IMR-90 (cell line): ENCODE measurements around the gene ZBTB7B. TPM values are rescaled to one million over a fixed set of nuclear protein-coding genes. Genes with fewer than 3 reads are reported as not detected.

ENCODE experiments used
- ATAC-seq: fragments of 200-7000 bp; cut with Tn5 transposase; 2 replicates; pipeline ENCODE4 v1.9.1; 2020; ENCODE audit warnings: low read depth, mild to moderate bottlenecking, moderate library complexity
- BruUV-seq: library from RNA; stranded (reverse); fragments of 400-500 nt; replicated peaks from 2 replicates; lab custom pipeline; 2021; lab: Mats Ljungman, UMichigan
- CTCF ChIA-PET: fragments of 300-600 bp; formaldehyde crosslinking; extraction: SDS; loops from one replicate; lab custom pipeline; 2021; ENCODE audit warnings: antibody characterized with exemption; lab: Yijun Ruan, JAX
- POLR2A ChIA-PET: fragments of 300-600 bp; sonication (Branson Sonifier 250); formaldehyde crosslinking; loops from one replicate; lab custom pipeline; 2022; ENCODE audit warnings: antibody characterized with exemption; ENCODE audit not compliant: unreplicated experiment; lab: Charles Lee
- DNase-seq: peaks from one replicate; pipeline ENCODE4 v3.0.0; 2013
- H2AFZ ChIP-seq: replicated peaks from 2 replicates; pipeline ENCODE3; 2013; ENCODE audit warnings: low read length, mild to moderate bottlenecking; ENCODE audit not compliant: poor library complexity
- H2AK5ac ChIP-seq: 2 replicates; pipeline ENCODE4 v1.6.1; 2013; ENCODE audit warnings: low read depth, low read length, inconsistent platforms
- H2AK9ac ChIP-seq: replicated peaks from 2 replicates; pipeline ENCODE3; 2013; ENCODE audit warnings: mild to moderate bottlenecking, low read depth, low read length, moderate library complexity; ENCODE audit not compliant: poor library complexity
- H2BK120ac ChIP-seq: 2 replicates; pipeline ENCODE4 v1.6.1; 2013; ENCODE audit warnings: low read depth, low read length, inconsistent platforms
- H2BK15ac ChIP-seq: 3 replicates; pipeline ENCODE4 v1.6.1; 2013; ENCODE audit warnings: low read depth, low read length, inconsistent platforms
- H2BK20ac ChIP-seq: 2 replicates; pipeline ENCODE4 v1.6.1; 2013; ENCODE audit warnings: low read depth, mild to moderate bottlenecking, inconsistent platforms, low read length, moderate library complexity
- H2BK5ac ChIP-seq: 2 replicates; pipeline ENCODE4 v1.6.1; 2013; ENCODE audit warnings: mild to moderate bottlenecking, low read depth, low read length, inconsistent platforms; ENCODE audit not compliant: poor library complexity, severe bottlenecking
- H3K14ac ChIP-seq: replicated peaks from 2 replicates; pipeline ENCODE4 v1.6.1; 2013; ENCODE audit warnings: low read depth, low read length, inconsistent platforms
- H3K18ac ChIP-seq: 2 replicates; pipeline ENCODE4 v1.6.1; 2013; ENCODE audit warnings: low read depth, low read length, control low read depth
- H3K23ac ChIP-seq: 2 replicates; pipeline ENCODE4 v1.6.1; 2013; ENCODE audit warnings: low read depth, low read length, inconsistent platforms
- H3K27ac ChIP-seq: 2 replicates; pipeline ENCODE4 v1.5.1; 2013; ENCODE audit warnings: mild to moderate bottlenecking, control low read depth, low read length; ENCODE audit not compliant: insufficient read depth
- H3K27me3 ChIP-seq: 2 replicates; pipeline ENCODE4 v1.6.1; 2013; ENCODE audit warnings: low read length; ENCODE audit not compliant: control insufficient read depth, insufficient read depth
- H3K36me3 ChIP-seq: 2 replicates; pipeline ENCODE4 v1.6.1; 2013; ENCODE audit warnings: low read length, mixed read lengths; ENCODE audit not compliant: control insufficient read depth, insufficient read depth
- H3K4ac ChIP-seq: 2 replicates; pipeline ENCODE4 v1.6.1; 2013; ENCODE audit warnings: low read depth, low read length, inconsistent platforms
- H3K4me1 ChIP-seq: 2 replicates; pipeline ENCODE4 v1.6.1; 2013; ENCODE audit warnings: low read length, mixed read lengths; ENCODE audit not compliant: control insufficient read depth, insufficient read depth
- H3K4me2 ChIP-seq: 2 replicates; pipeline ENCODE4 v1.6.1; 2013; ENCODE audit warnings: low read depth, mild to moderate bottlenecking, control low read depth, low read length, moderate library complexity
- H3K4me3 ChIP-seq: 2 replicates; pipeline ENCODE4 v1.5.1; 2013; ENCODE audit warnings: low read depth, mild to moderate bottlenecking, control low read depth, low read length, moderate library complexity; ENCODE audit not compliant: insufficient read depth
- H3K56ac ChIP-seq: 2 replicates; pipeline ENCODE4 v1.6.1; 2013; ENCODE audit warnings: low read length, inconsistent platforms; ENCODE audit not compliant: insufficient read depth; ENCODE audit errors: extremely low read depth
- H3K79me1 ChIP-seq, 2 experiments: 2 replicates each; pipeline ENCODE4 v1.6.1; 2013; ENCODE audit warnings: low read length in 2 of 2, inconsistent platforms in 1 of 2, low read depth in 1 of 2
- H3K9ac ChIP-seq: 2 replicates; pipeline ENCODE4 v1.6.1; 2013; ENCODE audit warnings: low read depth, low read length, control low read depth
- H3K9me1 ChIP-seq: 2 replicates; pipeline ENCODE4 v1.6.1; 2013; ENCODE audit warnings: low read length, inconsistent platforms; ENCODE audit not compliant: insufficient read depth
- H3K9me3 ChIP-seq: 2 replicates; pipeline ENCODE4 v1.6.1; 2013; ENCODE audit warnings: low read length; ENCODE audit not compliant: control insufficient read depth, insufficient read depth
- H4K20me1 ChIP-seq: 2 replicates; pipeline ENCODE4 v1.6.1; 2013; ENCODE audit warnings: low read length, inconsistent platforms; ENCODE audit not compliant: insufficient read depth
- H4K5ac ChIP-seq: 2 replicates; pipeline ENCODE4 v1.6.1; 2013; ENCODE audit warnings: mild to moderate bottlenecking, low read depth, low read length, control low read depth
- H4K8ac ChIP-seq, 2 experiments: 2 replicates each; pipeline ENCODE4 v1.6.1; 2013; ENCODE audit warnings: low read depth in 2 of 2, low read length in 2 of 2, control low read depth in 1 of 2, inconsistent platforms in 1 of 2
- H4K91ac ChIP-seq: 2 replicates; pipeline ENCODE4 v1.6.1; 2013; ENCODE audit warnings: low read depth, low read length, inconsistent platforms; ENCODE audit not compliant: insufficient read depth
- MAZ ChIP-seq: IDR thresholded peaks from 2 replicates; pipeline ENCODE4 v1.6.1; 2012; ENCODE audit warnings: low read depth, mild to moderate bottlenecking, low read length, improper control_type of control experiment, moderate library complexity, borderline replicate concordance
- MXI1 ChIP-seq: IDR thresholded peaks from 2 replicates; pipeline ENCODE4 v1.6.1; 2012; ENCODE audit warnings: low read depth, mild to moderate bottlenecking, low read length, moderate library complexity, borderline replicate concordance
- POLR2A ChIP-seq: IDR thresholded peaks from 2 replicates; pipeline ENCODE4 v1.6.1; 2012; ENCODE audit warnings: mild to moderate bottlenecking, low read depth, low read length
- SMC3 ChIP-seq: fragments of 150-350 bp; IDR thresholded peaks from 2 replicates; pipeline ENCODE4 v1.6.1; 2016; ENCODE audit warnings: low read depth, mild to moderate bottlenecking, antibody characterized with exemption, low read length, moderate library complexity
- USF2 ChIP-seq: fragments of 150-350 bp; IDR thresholded peaks from 2 replicates; pipeline ENCODE4 v1.6.1; 2017; ENCODE audit warnings: mild to moderate bottlenecking, antibody characterized with exemption, low read length, low read depth
- WGBS, 2 experiments: methylation state at CpG; one replicate each; pipeline versions ENCODE4 v1.1.5 to v1.1.7; 2013; ENCODE audit warnings: missing lambda C conversion rate in 2 of 2; ENCODE audit not compliant: insufficient read length in 1 of 2; ENCODE audit errors: extremely low coverage in 2 of 2; 5-methylcytosine and 5-hydroxymethylcytosine counted together
- dilution Hi-C: fragments of 300-500 bp; cut with HindIII; formaldehyde crosslinking; loops from one replicate; pipeline ENCODE4 v1.14.3; 2018; ENCODE audit warnings: low sequenced_read_pairs; ENCODE audit not compliant: unreplicated experiment
- in situ Hi-C: fragments of 300-500 bp; cut with MboI; formaldehyde crosslinking; loops from 3 replicates; pipeline ENCODE4 v1.14.3; 2019; ENCODE audit warnings: low sequenced_read_pairs, inconsistent platforms, mixed read lengths
- intact Hi-C: fragments of 100-400 bp; cut with micrococcal nuclease; formaldehyde crosslinking; loops from 2 replicates; pipeline ENCODE4 v1.10.0; 2022
- polyA plus RNA-seq, 3 experiments: library from polyadenylated mRNA; depleted of rRNA; stranded (reverse); fragments of >200 nt; gene quantifications; 2 replicates each; pipeline ENCODE4 v1.2.3, GENCODE V29; 2012; ENCODE audit warnings: low replicate concordance in 1 of 3
- total RNA-seq: library from RNA; depleted of rRNA; stranded (reverse); fragments of >200 nt; gene quantifications from 2 replicates; pipeline ENCODE4 v1.2.3, GENCODE V29; 2012

Gene ZBTB7B
- total and polyA plus RNA-seq, 2 of the 4 experiments (the other 2 are of a cell fraction), result 7.7 to 17.4 TPM

GRCh38 chr1:155051777-155052398 is 49.3 kb downstream of the ZBTB7B start:
- H2AFZ ChIP-seq, result peak overlapping the region; percentile 95
- peaks cover 0 to 15% of the 10 kb centered on the region in 2 experiments; a peak in 2 of 4 replicates for H3K79me1 ChIP-seq
- H2BK20ac ChIP-seq, result no peak overlapping the region
- 3% methylated on average over 10 of the region's 27 CpGs; no CpG with 5 or more reads in 1 of the 2 experiments for WGBS, 2 experiments
- H4K91ac ChIP-seq, result no peak overlapping the region
- dilution Hi-C loops (no loop called here), intact Hi-C loops (loop anchor here (5.0 kb wide), 1 partner anchor 50 kb away; the partner anchor contains the start of gene ZBTB7B), in situ Hi-C loops (loop anchor here (10.0 kb wide), 1 partner anchor 97 kb away; the partner anchor contains the start of gene PBXIP1)
- peak overlapping the region; percentile 60 for H3K4me3 ChIP-seq
- ChIA-PET POLR2A (no interaction called here), CTCF (interaction anchor here (0.6 to 1.3 kb wide), 2 partner anchors 19 to 23 kb away, joined by 3 read pairs; no protein-coding TSS in a partner anchor)
- H4K5ac ChIP-seq, result no peak overlapping the region
- H3K9ac ChIP-seq, result peak overlapping the region; percentile 62
- no TSS peak for BruUV-seq
- no peak overlapping the region for H3K18ac ChIP-seq
- ATAC-seq (peak; percentile 13), DNase-seq (peak; percentile 13)
- peak overlapping the region; percentile 38; the same call in 1 of the 2 replicates for H3K4ac ChIP-seq
- H4K8ac ChIP-seq, result peak overlapping the region in 1 of 2 experiments; percentile 2; a peak in 1 of 4 replicates
- peak overlapping the region; percentile 68; the same call in 1 of the 2 replicates for H3K23ac ChIP-seq
- H3K4me2 ChIP-seq, result peak overlapping the region; percentile 90
- peak overlapping the region; percentile 96 for H2AK9ac ChIP-seq
- H2BK5ac ChIP-seq, result no peak overlapping the region
- H3K27me3 ChIP-seq, result no peaks in the 10 kb centered on the region
- H2BK15ac ChIP-seq, result no peak overlapping the region
- no peak overlapping the region for H2BK120ac ChIP-seq
- H3K9me3 ChIP-seq, result no peaks in the 10 kb centered on the region
- no peak for TF ChIP-seq SMC3
- no peak for TF ChIP-seq POLR2A
- TF ChIP-seq MXI1, result no peak
- peak; percentile 45; the same call in 1 of the 2 replicates for TF ChIP-seq MAZ
- TF ChIP-seq USF2, result no peak
- no peak overlapping the region; the same call in 1 of the 2 replicates for H2AK5ac ChIP-seq
- peaks cover 4% of the 10 kb centered on the region; the same call in 1 of the 2 replicates for H3K9me1 ChIP-seq
- H3K14ac ChIP-seq, result 0 out of 2 replicates have a peak overlapping the region, but pooled peaks have one; percentile 1
- H4K20me1 ChIP-seq, result no peaks in the 10 kb centered on the region; the same call in 1 of the 2 replicates
- no peak overlapping the region for H3K56ac ChIP-seq
- H3K4me1 ChIP-seq, result peaks cover 8% of the 10 kb centered on the region
- no peak overlapping the region; the same call in 1 of the 2 replicates for H3K27ac ChIP-seq
- H3K36me3 ChIP-seq, result peaks cover 7% of the 10 kb centered on the region; the same call in 1 of the 2 replicates
